Measurements from ENCODE around the gene PROM2.
"Not testable (repeated sequence)": the region's sequence is repeated elsewhere in the genome, so short reads cannot be mapped to it uniquely, and the experiment has no call there.

DNA sequence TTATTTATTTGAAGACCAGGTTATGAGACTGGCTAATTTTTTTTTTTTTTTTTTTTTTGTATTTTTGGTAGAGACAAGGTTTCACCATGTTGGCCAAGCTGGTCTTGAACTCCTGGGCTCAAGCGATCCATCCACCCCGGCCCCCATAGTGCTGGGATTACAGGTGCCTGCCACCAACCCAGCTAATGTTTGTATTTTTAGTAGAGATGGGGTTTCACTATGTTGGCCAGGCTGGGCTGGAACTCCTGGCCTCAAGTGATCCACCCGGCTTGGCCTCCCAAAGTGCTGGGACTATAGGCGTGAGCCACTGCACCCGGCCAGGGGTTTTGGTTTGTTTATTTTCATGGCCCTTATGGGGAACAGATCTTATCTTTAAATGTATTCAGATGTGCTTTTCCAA lies 4.5 kb upstream of the PROM2 start:
- TF ChIP-seq, protein P1, sequence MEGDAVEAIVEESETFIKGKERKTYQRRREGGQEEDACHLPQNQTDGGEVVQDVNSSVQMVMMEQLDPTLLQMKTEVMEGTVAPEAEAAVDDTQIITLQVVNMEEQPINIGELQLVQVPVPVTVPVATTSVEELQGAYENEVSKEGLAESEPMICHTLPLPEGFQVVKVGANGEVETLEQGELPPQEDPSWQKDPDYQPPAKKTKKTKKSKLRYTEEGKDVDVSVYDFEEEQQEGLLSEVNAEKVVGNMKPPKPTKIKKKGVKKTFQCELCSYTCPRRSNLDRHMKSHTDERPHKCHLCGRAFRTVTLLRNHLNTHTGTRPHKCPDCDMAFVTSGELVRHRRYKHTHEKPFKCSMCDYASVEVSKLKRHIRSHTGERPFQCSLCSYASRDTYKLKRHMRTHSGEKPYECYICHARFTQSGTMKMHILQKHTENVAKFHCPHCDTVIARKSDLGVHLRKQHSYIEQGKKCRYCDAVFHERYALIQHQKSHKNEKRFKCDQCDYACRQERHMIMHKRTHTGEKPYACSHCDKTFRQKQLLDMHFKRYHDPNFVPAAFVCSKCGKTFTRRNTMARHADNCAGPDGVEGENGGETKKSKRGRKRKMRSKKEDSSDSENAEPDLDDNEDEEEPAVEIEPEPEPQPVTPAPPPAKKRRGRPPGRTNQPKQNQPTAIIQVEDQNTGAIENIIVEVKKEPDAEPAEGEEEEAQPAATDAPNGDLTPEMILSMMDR (conservative IDR thresholded peaks at IDR 0.05), result not testable (repeated sequence)
- TF ChIP-seq ZFX (IDR thresholded peaks at IDR 0.05), result not testable (repeated sequence)
